Mesendoderm (in vitro differentiated cells): ENCODE data around the gene TLE2.
"Not testable (repeated sequence)": the region's sequence is repeated elsewhere in the genome, so short reads cannot be mapped to it uniquely, and the experiment has no call there.

Source experiments
- DNase-seq: peaks from one replicate; pipeline ENCODE4 v3.0.0; 2013
- H2AK5ac ChIP-seq: 2 replicates; pipeline ENCODE4 v1.6.1; 2013; ENCODE audit warnings: low read length, inconsistent platforms
- H2BK120ac ChIP-seq: 2 replicates; pipeline ENCODE4 v1.6.1; 2013; ENCODE audit warnings: low read depth, mild to moderate bottlenecking, low read length, moderate library complexity, mixed read lengths
- H2BK15ac ChIP-seq: replicated peaks from 2 replicates; pipeline ENCODE4 v1.6.1; 2013; ENCODE audit warnings: low read depth, mild to moderate bottlenecking, moderate library complexity
- H2BK5ac ChIP-seq: 2 replicates; pipeline ENCODE4 v1.6.1; 2013; ENCODE audit warnings: low read length, inconsistent platforms
- H3K18ac ChIP-seq: 2 replicates; pipeline ENCODE4 v1.6.1; 2013; ENCODE audit warnings: mild to moderate bottlenecking, low read length, mixed read lengths
- H3K23ac ChIP-seq: one replicate; pipeline ENCODE4 v1.6.1; 2013; ENCODE audit warnings: low read length
- H3K27ac ChIP-seq: 2 replicates; pipeline ENCODE4 v1.5.1; 2013; ENCODE audit warnings: low read depth, mild to moderate bottlenecking, inconsistent platforms, low read length, moderate library complexity
- H3K27me3 ChIP-seq: 2 replicates; pipeline ENCODE4 v1.6.1; 2013; ENCODE audit warnings: low read length, control low read depth, mild to moderate bottlenecking, inconsistent platforms; ENCODE audit not compliant: insufficient read depth, poor library complexity
- H3K36me3 ChIP-seq: 2 replicates; pipeline ENCODE4 v1.6.1; 2013; ENCODE audit warnings: low read length, inconsistent platforms; ENCODE audit not compliant: control insufficient read depth, insufficient read depth
- H3K4ac ChIP-seq: one replicate; pipeline ENCODE4 v1.6.1; 2013; ENCODE audit warnings: low read depth, mild to moderate bottlenecking, low read length, moderate library complexity
- H3K4me1 ChIP-seq: 2 replicates; pipeline ENCODE4 v1.6.1; 2013; ENCODE audit warnings: low read depth, low read length, inconsistent platforms; ENCODE audit not compliant: control insufficient read depth
- H3K4me2 ChIP-seq: 2 replicates; pipeline ENCODE4 v1.6.1; 2013; ENCODE audit warnings: low read length
- H3K4me3 ChIP-seq: 2 replicates; pipeline ENCODE4 v1.5.1; 2013; ENCODE audit warnings: mild to moderate bottlenecking, low read length
- H3K56ac ChIP-seq: one replicate; pipeline ENCODE4 v1.6.1; 2013; ENCODE audit warnings: low read length
- H3K79me1 ChIP-seq: 2 replicates; pipeline ENCODE4 v1.6.1; 2013; ENCODE audit warnings: low read length, inconsistent platforms
- H3K79me2 ChIP-seq: 2 replicates; pipeline ENCODE4 v1.6.1; 2013; ENCODE audit warnings: mild to moderate bottlenecking, low read length; ENCODE audit not compliant: control insufficient read depth, insufficient read depth
- H3K9ac ChIP-seq: 2 replicates; pipeline ENCODE4 v1.6.1; 2013; ENCODE audit warnings: low read length, inconsistent platforms
- H4K5ac ChIP-seq: one replicate; pipeline ENCODE4 v1.6.1; 2013; ENCODE audit warnings: low read length
- H4K8ac ChIP-seq: one replicate; pipeline ENCODE4 v1.6.1; 2013; ENCODE audit warnings: low read depth, mild to moderate bottlenecking, control low read depth, low read length, moderate library complexity
- WGBS: extraction: QIAGEN DNeasy Blood & Tissue Kit; methylation state at CpG from one replicate; pipeline ENCODE4 v1.1.7; 2013; ENCODE audit warnings: low lambda C conversion rate, missing lambda C conversion rate; ENCODE audit not compliant: insufficient coverage; ENCODE audit errors: extremely low coverage; 5-methylcytosine and 5-hydroxymethylcytosine counted together

TLE2 gene

DNA sequence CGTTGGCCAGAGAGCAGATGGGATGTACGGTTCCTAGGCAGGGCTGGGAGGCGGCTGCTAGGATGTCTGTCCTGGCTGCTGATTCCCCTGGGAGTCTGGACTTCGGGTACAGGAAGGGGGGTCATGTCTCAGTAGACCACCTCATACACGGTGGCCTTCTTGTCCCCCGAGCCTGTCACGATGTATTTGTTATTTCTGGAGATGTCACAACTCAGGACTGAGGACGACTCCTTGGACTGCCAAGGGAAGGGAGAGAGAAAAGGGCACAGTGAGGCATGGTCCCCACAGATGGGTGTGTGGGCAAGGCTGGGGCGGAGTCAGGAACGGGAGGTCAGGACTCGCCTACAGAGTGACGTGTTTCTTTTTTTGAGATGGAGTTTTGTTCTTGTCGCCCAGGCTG lies 31.4 kb downstream of the TLE2 start:
- DNase-seq, result no peak
- H3K4me3 ChIP-seq, result no peak overlapping the region
- no peak overlapping the region for H3K18ac ChIP-seq
- no peak overlapping the region for H4K5ac ChIP-seq
- no peaks in the 10 kb centered on the region for H3K27me3 ChIP-seq
- H3K56ac ChIP-seq, result no peak overlapping the region
- WGBS, result no CpG with 5 or more reads among the region's 13 CpGs
- no peak overlapping the region for H4K8ac ChIP-seq
- no peak overlapping the region for H3K27ac ChIP-seq
- H3K4me2 ChIP-seq, result no peak overlapping the region
- no peak overlapping the region for H3K9ac ChIP-seq
- H3K23ac ChIP-seq, result no peak overlapping the region
- no peak overlapping the region for H2BK120ac ChIP-seq
- no peak overlapping the region for H2BK15ac ChIP-seq
- no peak overlapping the region for H3K4ac ChIP-seq
- no peaks in the 10 kb centered on the region for H3K4me1 ChIP-seq
- no peak overlapping the region for H2BK5ac ChIP-seq
- H3K79me2 ChIP-seq, result no peaks in the 10 kb centered on the region
- no peaks in the 10 kb centered on the region for H3K36me3 ChIP-seq
- no peaks in the 10 kb centered on the region for H3K79me1 ChIP-seq
- H2AK5ac ChIP-seq, result no peak overlapping the region

GRCh38 chr19:2994588-2995131 lies 34.4 kb downstream of the TLE2 start:
- no peaks in the 10 kb centered on the region for H3K4me1 ChIP-seq
- no peak overlapping the region for H3K4me3 ChIP-seq
- H4K5ac ChIP-seq, result no peak overlapping the region
- H3K79me1 ChIP-seq, result no peaks in the 10 kb centered on the region
- no peaks in the 10 kb centered on the region for H3K79me2 ChIP-seq
- H3K9ac ChIP-seq, result no peak overlapping the region
- no peak overlapping the region for H3K27ac ChIP-seq
- no peak overlapping the region for H3K18ac ChIP-seq
- H3K56ac ChIP-seq, result no peak overlapping the region
- no peak overlapping the region for H3K4me2 ChIP-seq
- H3K36me3 ChIP-seq, result no peaks in the 10 kb centered on the region
- no peak overlapping the region for H2BK15ac ChIP-seq
- no peak overlapping the region for H3K4ac ChIP-seq
- no peak overlapping the region for H2AK5ac ChIP-seq
- no peak overlapping the region for H2BK120ac ChIP-seq
- WGBS, result no CpG with 5 or more reads among the region's 15 CpGs
- no peak overlapping the region for H3K23ac ChIP-seq
- H4K8ac ChIP-seq, result no peak overlapping the region
- no peak for DNase-seq
- H3K27me3 ChIP-seq, result no peaks in the 10 kb centered on the region
- no peak overlapping the region for H2BK5ac ChIP-seq

- H2BK15ac ChIP-seq, result no peak overlapping the region
- H2BK120ac ChIP-seq, result no peak overlapping the region
- peaks cover 1% of the 10 kb centered on the region for H3K27me3 ChIP-seq
- no peak overlapping the region for H2BK5ac ChIP-seq
- no peak overlapping the region for H3K9ac ChIP-seq
- no peak for DNase-seq
- H3K27ac ChIP-seq, result no peak overlapping the region
- H4K5ac ChIP-seq, result no peak overlapping the region
- no peak overlapping the region for H3K4me2 ChIP-seq
- no CpG with 5 or more reads among the region's 9 CpGs for WGBS
- H3K56ac ChIP-seq, result no peak overlapping the region
- H3K4ac ChIP-seq, result no peak overlapping the region
- no peaks in the 10 kb centered on the region for H3K4me1 ChIP-seq
- no peak overlapping the region for H2AK5ac ChIP-seq
- H3K4me3 ChIP-seq, result no peak overlapping the region
- no peak overlapping the region for H3K18ac ChIP-seq
- H3K79me1 ChIP-seq, result no peaks in the 10 kb centered on the region
- no peaks in the 10 kb centered on the region for H3K79me2 ChIP-seq
- no peaks in the 10 kb centered on the region for H3K36me3 ChIP-seq
- H3K23ac ChIP-seq, result no peak overlapping the region
- no peak overlapping the region for H4K8ac ChIP-seq
These were observed 35.5 kb downstream of the TLE2 start for GRCh38 chr19:2993579-2993978.

DNA sequence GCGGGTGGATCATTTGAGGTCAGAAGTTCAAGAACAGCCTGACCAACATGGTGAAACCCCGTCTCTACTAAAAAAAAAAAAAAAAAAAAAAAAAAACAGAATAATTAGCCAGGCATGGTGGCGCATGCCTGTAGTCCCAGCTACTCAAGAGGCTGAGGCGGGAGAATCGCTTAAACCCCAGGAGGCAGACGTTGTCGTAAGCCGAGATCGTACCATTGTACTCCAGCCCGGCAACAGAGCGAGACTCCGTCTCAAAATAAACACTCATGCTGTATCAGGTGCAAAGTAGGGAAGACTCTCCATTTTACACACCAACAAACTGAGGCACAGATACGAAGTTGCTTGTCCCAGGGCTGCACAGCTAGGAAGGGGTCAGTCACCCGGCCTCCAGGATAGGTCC lies 36.1 kb downstream of the TLE2 start:
- WGBS, result no CpG with 5 or more reads among the region's 14 CpGs
- H2BK120ac ChIP-seq, result no peak overlapping the region
- no peak overlapping the region for H3K4me3 ChIP-seq
- no peaks in the 10 kb centered on the region for H3K79me2 ChIP-seq
- H3K36me3 ChIP-seq, result no peaks in the 10 kb centered on the region
- no peak overlapping the region for H2AK5ac ChIP-seq
- no peak overlapping the region for H3K4ac ChIP-seq
- no peak overlapping the region for H3K27ac ChIP-seq
- no peaks in the 10 kb centered on the region for H3K4me1 ChIP-seq
- no peak overlapping the region for H2BK15ac ChIP-seq
- H2BK5ac ChIP-seq, result no peak overlapping the region
- no peak overlapping the region for H3K23ac ChIP-seq
- H4K5ac ChIP-seq, result no peak overlapping the region
- no peak for DNase-seq
- H3K18ac ChIP-seq, result no peak overlapping the region
- H3K4me2 ChIP-seq, result no peak overlapping the region
- H3K27me3 ChIP-seq, result peaks cover 2% of the 10 kb centered on the region
- no peaks in the 10 kb centered on the region for H3K79me1 ChIP-seq
- no peak overlapping the region for H4K8ac ChIP-seq
- no peak overlapping the region for H3K56ac ChIP-seq
- no peak overlapping the region for H3K9ac ChIP-seq

- not testable (repeated sequence) for H2BK5ac ChIP-seq, H3K4ac ChIP-seq, H3K79me2 ChIP-seq, H3K9ac ChIP-seq, H3K4me2 ChIP-seq, H3K56ac ChIP-seq, H3K27me3 ChIP-seq, H2BK120ac ChIP-seq, H3K4me3 ChIP-seq, H3K79me1 ChIP-seq, H4K8ac ChIP-seq, H4K5ac ChIP-seq, H3K18ac ChIP-seq, H3K27ac ChIP-seq, H2AK5ac ChIP-seq, H3K36me3 ChIP-seq, DNase-seq, H3K23ac ChIP-seq, H2BK15ac ChIP-seq, H3K4me1 ChIP-seq
- no CpG with 5 or more reads among the region's 11 CpGs for WGBS
These were observed 36.7 kb downstream of the TLE2 start for GRCh38 chr19:2992333-2992732.

- Histone ChIP-seq H2BK120ac (no peak overlapping the region), H3K27ac (no peak overlapping the region), H2BK5ac (no peak overlapping the region), H3K9ac (no peak overlapping the region), H3K4me2 (no peak overlapping the region), H3K4me3 (no peak overlapping the region), H3K4me1 (no peaks in the 10 kb centered on the region), H4K5ac (no peak overlapping the region), H3K18ac (no peak overlapping the region), H3K79me2 (no peaks in the 10 kb centered on the region), H2BK15ac (no peak overlapping the region), H2AK5ac (no peak overlapping the region), H3K36me3 (no peaks in the 10 kb centered on the region), H3K4ac (no peak overlapping the region), H4K8ac (no peak overlapping the region), H3K79me1 (no peaks in the 10 kb centered on the region), H3K27me3 (peaks cover 4% of the 10 kb centered on the region), H3K23ac (no peak overlapping the region), H3K56ac (no peak overlapping the region)
- DNase-seq, result no peak
- no CpG with 5 or more reads among the region's 15 CpGs for WGBS
These were observed 39.7 kb downstream of the TLE2 start for GRCh38 chr19:2989236-2989946.
